Erythroblast (primary cell): Measurements from ENCODE around the gene KCP.

ENCODE experiments used
- GATA1 ChIP-seq: IDR thresholded peaks from 2 replicates; pipeline ENCODE4 v1.6.1; 2011; ENCODE audit warnings: low read depth, mild to moderate bottlenecking, control low read depth, low read length, moderate library complexity
- POLR2A ChIP-seq: IDR thresholded peaks from 2 replicates; pipeline ENCODE4 v1.6.1; 2011; ENCODE audit warnings: mild to moderate bottlenecking, low read length

DNA sequence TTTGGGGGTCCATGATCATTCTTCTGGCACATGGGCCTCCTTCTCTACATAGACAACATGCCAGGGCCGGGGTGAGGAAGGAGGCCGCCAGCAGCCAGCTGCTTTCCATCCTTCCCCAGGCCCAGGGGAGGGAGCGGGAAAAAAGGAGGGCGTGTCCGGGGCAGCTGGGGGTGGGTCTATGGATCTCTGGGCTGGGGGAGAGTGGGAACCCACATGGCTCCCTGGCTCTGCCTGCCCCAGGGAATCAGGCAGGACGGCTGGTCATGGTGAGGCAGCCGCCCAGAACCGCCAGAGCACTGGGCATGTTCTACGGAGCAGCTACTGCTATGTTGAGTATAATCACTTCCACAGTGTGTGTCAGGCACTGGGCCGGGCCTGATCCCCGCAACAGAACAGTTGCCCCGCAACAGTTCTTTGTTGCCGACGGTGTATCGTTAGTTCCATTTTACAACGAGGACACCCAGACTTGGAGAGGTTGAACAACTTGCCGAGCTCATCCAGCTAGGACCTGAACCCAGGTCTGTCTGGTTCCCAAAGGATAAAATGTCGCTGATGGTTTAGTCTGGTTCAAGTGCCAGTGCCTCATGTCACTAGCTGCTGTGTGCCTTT lies 20.8 kb upstream of the KCP start:
- TF ChIP-seq POLR2A, result no peak
- no peak for TF ChIP-seq GATA1
